Left renal pelvis (tissue), 4 donors: ENCODE data around the gene CDKN3. TPM values are rescaled to one million over a fixed set of nuclear protein-coding genes. Genes with fewer than 3 reads are reported as not detected.

Experiments
- DNase-seq, 4 donors: peaks; one replicate each; pipeline ENCODE4 v3.0.0-alpha.2; 2013; ENCODE audit warnings: low read depth in 4 of 4, low spot score in 3 of 4
- polyA plus RNA-seq, 4 donors: library from polyadenylated mRNA; unstranded; fragments of 120-200 nt; gene quantifications; one replicate each; pipeline ENCODE4 v1.2.1, GENCODE V29; 2013; ENCODE audit not compliant: insufficient read length in 4 of 4

The CDKN3 gene, protein sequence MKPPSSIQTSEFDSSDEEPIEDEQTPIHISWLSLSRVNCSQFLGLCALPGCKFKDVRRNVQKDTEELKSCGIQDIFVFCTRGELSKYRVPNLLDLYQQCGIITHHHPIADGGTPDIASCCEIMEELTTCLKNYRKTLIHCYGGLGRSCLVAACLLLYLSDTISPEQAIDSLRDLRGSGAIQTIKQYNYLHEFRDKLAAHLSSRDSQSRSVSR
- polyA plus RNA-seq = 10 to 100 TPM; 20.2 to 29.9 (median 28.6) TPM

DNA sequence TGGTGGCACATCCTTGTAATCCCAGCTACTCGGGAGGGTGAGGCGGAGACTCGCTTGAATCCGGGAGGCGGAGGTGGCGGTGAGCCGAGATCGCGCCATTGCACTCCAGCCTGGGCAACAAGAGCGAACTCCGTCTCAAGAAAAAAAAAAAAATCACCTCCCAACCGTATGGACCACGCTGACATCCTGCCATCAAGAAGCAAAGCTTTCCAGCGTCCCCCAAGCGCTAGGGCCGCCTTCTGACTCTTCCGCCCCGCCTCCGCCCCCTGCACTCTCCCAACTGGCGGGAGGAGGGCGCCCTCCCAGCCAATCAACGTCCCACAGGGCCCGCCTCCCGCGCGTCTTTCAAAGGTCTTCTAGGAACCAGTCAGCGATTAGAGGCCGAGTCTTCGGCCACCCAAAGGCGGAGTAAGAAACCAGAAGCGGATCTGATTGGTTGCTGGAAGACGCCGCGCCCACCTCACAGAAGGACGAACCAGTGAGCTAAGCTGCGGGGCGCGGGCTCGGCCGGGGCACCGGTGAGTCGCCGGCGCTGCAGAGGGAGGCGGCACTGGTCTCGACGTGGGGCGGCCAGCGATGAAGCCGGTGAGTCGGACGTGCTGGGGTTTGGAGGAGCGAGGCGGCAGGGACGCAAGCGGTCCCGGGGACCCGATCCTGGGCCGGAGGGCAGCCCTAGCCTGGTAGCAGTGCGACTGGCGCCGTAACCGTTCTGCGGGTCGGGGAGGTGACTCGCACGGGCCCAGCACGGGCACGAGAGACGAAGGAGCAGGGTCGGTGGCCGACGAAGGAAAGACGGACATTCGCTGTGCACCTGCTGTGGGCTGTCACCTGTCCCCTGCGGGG lies at the start of gene CDKN3:
TSS of gene CDKN3 (plus strand) at position 515 of the 843 bp plus-strand sequence. CDS start at position 577, 62 bp downstream.
- DNase-seq = peak; percentile 90 to 98 (median 96)

DNA sequence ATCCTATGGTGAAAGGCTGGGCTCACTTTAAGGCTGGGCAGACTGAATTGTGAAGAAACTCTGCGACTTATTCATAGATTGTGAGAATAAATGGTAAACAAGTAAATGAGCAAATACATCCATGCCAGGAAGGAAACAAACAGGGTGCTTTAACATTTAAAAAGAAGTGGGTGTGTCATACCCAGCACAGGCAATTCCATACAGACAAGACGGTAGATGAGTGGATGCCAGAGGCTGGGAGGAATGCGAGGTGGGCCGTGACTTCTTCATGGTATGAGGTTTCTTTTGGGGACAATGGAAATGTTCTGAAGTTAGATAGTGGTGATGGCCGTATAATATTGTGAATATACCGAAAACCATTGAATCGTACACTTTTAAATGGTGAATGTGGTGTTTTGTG lies 49.8 kb upstream of the CDKN3 start:
- no peak for DNase-seq

DNA sequence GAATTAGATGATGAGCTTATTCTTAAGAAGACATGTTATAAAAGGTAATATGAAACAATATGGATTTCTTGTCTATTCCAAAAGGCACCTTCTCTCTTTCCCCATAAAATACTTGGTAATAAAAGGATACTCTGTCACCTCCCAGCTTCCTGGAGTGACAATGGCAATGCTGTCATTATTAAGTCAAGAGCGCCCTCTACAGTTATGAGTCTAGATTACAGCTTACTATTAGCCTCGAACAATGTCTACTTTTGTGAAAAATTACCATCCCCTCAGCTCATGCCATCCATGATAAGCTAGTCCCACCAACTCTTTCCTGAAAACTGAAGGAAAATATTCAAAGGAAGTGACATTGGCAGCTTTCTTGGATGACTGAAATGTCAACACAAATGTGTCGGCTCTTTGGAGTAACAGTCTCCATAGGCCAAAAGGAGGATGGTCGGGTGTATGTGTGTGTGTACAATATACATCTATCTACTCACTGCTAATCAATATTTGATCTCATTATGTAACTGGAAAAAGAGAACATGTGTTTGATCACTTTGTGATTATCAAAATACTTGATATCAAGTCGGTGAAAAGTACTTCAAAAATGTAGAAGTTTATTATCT lies 48.7 kb upstream of the CDKN3 start:
- peak in 1 of 4 donors; percentile 52 for DNase-seq

GRCh38 chr14:54348923-54349620 lies 47.7 kb upstream of the CDKN3 start:
- DNase-seq = no peak

DNA sequence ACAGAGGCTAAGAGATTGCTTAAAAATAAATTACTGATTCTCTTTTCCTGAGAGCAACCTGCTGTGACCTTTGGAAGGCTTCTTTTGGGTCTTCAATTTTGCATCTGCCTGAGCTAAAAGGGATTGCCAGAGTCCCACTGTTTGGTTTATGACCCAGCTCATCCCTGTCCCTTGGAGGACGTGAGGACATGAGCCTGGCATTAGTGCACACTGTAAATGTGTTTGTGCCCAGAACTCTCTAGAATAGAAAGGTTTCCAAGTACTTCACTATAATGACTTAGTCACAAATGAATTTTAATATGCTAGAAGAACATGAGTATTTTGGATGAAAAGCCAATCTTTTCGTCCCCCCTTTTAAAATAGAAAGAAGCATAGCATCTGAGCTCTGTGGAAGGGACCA lies 47.1 kb upstream of the CDKN3 start:
- DNase-seq = no peak

DNA sequence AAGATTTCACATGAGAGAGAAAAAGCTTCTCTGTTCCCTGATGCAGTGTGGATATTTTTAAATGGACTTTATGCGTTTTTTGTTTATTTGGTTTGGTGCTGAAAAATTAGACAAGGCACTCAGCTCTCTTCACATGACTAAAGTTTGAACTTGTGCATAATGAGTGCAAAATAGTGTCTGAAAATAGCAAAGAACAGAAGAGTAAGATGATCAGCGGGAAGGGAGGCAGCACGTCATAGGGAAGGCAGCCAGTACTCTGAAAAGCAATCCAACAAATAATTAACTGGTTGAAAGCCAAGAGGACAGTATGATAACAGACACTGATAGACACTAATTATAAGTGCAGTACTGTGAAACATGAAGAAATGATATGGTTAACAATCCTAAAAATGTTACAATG lies 46.6 kb upstream of the CDKN3 start:
- DNase-seq = no peak

GRCh38 chr14:54353266-54353665 lies 43.5 kb upstream of the CDKN3 start:
- no peak for DNase-seq

- DNase-seq = no peak
Observed at GRCh38 chr14:54353694-54354093, 43.1 kb upstream of the CDKN3 start.

DNA sequence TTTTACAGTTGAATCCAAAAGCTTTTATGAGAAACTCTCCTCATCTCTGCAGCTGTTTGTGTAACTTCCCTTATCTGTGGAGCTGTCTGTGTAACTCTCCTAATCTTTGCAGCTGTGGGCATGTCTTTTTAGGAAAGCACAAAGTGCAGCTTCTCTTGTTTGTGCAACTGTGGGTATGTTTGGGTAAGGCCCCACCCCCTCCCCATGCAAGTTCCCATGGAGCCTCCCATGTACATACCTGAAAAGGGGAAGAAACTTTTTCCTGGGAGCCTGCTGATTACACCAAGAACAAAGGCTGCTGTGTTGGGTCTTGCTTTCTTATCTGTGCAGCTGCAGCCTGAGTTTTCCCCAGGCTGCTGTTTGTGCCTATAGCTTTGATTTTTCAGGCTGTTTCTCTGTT lies 42.7 kb upstream of the CDKN3 start:
- no peak for DNase-seq

DNA sequence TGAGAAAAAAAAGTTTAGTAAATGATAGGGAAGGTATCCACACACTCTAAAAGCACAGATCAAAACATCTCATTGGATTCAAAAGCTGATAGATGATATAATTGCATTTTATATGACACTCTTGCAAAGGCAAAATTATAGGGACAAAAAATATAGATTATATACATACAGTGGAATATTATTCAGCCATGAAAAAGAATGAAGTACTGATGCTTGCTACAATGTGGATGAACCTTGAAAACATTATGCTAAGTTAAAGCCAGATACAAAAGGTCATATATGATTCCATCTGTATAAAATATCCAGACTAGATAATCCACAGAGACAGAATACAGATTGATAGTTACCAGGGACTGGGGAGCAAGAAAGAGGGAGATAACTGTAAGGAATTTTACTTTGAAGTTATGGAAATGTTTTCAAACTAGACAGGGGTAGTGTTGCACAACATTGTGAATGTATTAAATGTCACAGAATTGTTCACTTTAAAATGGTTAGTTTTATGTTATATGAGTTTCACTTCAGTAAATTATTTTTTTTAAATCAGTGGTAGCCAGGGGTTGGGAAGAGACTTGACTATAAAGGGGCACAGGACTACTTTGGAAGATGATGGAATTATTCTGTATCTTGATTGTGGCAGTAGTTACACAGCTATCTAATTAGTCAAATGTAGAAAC lies 41.7 kb upstream of the CDKN3 start:
- no peak for DNase-seq

DNA sequence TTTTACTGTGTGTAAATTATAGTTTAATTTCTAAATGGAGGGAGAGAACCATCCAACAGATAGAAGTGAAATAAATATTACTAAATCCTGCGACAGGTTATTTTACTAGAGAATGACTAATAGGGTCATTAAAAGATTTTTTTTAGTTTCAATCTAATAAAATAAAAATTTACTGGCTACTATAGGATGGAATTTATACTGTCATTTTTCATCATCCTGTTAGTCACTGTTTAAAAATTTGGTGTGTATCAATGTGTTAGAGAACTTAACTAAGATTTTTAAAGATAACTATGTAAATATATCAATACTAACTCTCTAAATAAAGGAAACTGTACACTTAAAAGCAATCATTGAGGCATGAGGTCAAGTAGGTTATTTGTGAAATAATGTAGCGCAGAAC lies 41.1 kb upstream of the CDKN3 start:
- DNase-seq = no peak

DNA sequence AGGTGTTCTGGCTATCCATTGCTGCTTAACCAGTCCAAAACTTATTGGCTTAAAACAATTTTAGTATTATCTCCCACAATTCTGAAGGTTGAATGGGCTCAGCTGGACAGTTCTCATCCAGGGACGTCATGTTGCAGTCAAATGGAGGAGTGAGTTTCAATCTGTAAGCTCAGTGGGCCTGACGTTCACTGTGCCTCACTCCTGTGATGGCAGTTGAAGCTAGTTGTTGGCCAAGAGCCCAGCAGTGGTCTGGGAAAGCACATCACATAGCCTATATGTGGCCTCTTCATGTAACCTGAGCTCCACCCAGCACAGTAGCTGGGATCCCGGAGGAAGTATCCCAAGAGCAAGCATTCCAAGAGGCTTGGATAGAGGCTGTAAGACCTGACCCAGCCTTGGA lies 40.6 kb upstream of the CDKN3 start:
- no peak for DNase-seq

GRCh38 chr14:54360667-54361066 lies 36.1 kb upstream of the CDKN3 start:
- no peak for DNase-seq

DNA sequence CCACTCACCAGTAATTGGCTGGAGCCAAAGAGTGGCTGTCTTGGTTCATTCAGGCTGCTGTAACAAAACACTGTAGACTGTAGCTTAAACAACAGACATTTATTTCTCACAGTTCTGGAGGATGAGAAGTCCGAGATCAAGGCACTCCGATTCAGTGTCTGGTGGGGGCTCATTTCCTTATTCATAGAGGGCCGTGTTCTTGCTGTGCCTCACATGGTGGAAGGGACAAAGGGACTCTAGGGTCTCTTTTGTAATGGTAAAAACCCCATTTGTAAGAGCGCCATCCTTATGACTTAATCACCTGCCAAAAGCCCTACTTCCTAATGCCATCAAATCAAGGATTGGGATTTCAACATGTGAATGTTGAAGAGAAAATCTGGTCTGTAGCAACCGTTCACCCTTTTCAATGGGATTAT lies 34.7 kb upstream of the CDKN3 start:
- DNase-seq = no peak

GRCh38 chr14:54362759-54363437 lies 33.9 kb upstream of the CDKN3 start:
- no peak for DNase-seq

- DNase-seq = no peak
Observed at GRCh38 chr14:54364555-54365415, 32.0 kb upstream of the CDKN3 start.

DNA sequence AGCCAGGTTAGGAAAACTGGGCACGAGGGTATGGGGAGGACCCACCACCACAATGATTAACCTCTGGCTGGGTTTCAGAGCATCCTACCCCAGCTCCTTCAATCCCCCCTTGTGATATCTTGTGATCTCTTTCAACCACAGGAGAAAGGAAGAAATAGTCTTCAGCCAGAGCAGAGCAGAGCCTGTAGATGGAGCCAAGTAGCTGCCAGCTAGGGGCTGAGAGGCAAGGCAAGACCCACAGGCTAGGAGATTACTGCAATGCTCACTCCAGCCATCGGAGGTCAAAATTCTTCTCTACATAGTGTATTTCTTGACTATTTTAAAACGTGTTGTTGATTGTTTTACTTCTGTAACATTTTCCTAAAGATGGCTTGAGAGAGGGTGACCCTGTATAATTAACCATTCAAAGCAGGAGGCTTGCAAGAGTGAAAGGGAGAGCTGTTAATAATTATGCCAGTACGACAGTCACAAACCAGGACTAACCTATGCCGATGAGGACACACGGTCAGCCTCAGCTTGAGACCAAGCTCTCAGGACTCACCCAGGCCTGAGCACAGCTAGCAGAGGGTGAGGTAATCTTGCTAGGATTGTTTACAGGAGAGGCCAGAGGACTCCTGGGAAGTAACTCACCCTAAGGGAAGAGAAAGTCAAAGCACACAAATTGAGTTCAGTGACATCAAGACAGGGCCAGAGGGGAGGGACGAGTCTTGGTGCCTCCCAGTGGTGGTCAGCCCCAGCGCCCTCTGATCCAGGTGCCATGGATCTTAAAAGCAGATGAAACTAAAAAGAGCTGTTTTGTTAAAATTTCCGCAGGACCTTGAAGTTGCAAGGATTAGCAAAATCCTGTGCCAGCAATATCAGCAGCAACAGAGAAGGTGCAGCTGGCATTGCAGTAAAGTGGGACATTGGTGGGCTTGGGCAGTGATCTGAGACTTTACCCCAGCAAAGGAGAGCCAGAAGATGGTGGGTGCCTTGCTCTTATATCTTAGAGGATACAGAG lies 29.8 kb upstream of the CDKN3 start:
- DNase-seq = peak in 2 of 4 donors; percentile 36 to 41

DNA sequence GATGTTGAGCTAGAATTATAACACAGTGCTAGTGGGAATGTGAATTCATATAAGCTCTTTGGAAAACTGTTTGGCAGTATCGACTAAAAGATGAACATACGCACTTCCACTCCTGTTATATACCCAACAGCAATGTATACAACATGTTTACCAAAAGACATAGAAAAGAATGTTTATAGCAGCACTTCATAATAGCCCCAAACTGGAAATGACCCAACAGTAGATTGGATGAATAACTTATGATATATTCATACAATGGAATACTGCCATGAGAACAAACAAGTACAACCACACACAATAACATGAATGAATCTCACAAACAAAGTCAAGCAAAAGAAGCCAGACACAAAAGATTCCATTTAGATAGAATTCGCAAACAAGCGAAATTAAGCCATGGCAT lies 28.5 kb upstream of the CDKN3 start:
- DNase-seq = no peak
